MM.1S (cell line): ENCODE results near the gene CTNNBIP1.

Source experiments
- DNase-seq: peaks from one replicate; pipeline ENCODE4 v3.0.0-alpha.2; 2015
- H2AFZ ChIP-seq: fragments of 300-600 bp; sonication (generic); 2 replicates; pipeline ENCODE4 v1.6.0; 2016; ENCODE audit warnings: antibody characterized with exemption, low read length
- H3F3A ChIP-seq: fragments of 300-600 bp; sonication (generic); 2 replicates; pipeline ENCODE4 v1.6.1; 2016; ENCODE audit warnings: mild to moderate bottlenecking, antibody characterized with exemption, low read length, moderate library complexity, mixed read lengths; ENCODE audit not compliant: insufficient read depth
- H3K27ac ChIP-seq: fragments of 300-600 bp; sonication (generic); 2 replicates; pipeline ENCODE4 v1.5.1; 2016; ENCODE audit warnings: mild to moderate bottlenecking, low read length
- H3K27me3 ChIP-seq: fragments of 300-600 bp; sonication (generic); replicated peaks from 2 replicates; pipeline ENCODE4 v1.6.0; 2016; ENCODE audit warnings: low read length; ENCODE audit not compliant: insufficient read depth
- H3K36me3 ChIP-seq: fragments of 300-600 bp; sonication (generic); replicated peaks from 2 replicates; pipeline ENCODE4 v1.6.1; 2016; ENCODE audit warnings: mild to moderate bottlenecking, low read length, mixed read lengths; ENCODE audit not compliant: insufficient read depth
- H3K4me1 ChIP-seq: fragments of 300-600 bp; sonication (generic); 2 replicates; pipeline ENCODE4 v1.6.1; 2016; ENCODE audit warnings: low read length, mixed read lengths
- H3K4me2 ChIP-seq: fragments of 300-600 bp; sonication (generic); 2 replicates; pipeline ENCODE4 v1.6.0; 2016; ENCODE audit warnings: low read depth, low read length
- H3K4me3 ChIP-seq: fragments of 300-600 bp; sonication (generic); 2 replicates; pipeline ENCODE4 v1.5.1; 2016; ENCODE audit warnings: low read length, mixed read lengths
- H3K79me2 ChIP-seq: fragments of 300-600 bp; sonication (generic); 2 replicates; pipeline ENCODE4 v1.6.1; 2016; ENCODE audit warnings: mixed run types, low read length, mixed read lengths
- H3K9ac ChIP-seq: fragments of 300-600 bp; sonication (generic); 2 replicates; pipeline ENCODE4 v1.6.1; 2016; ENCODE audit warnings: low read length, mixed read lengths
- H3K9me2 ChIP-seq: fragments of 300-600 bp; sonication (generic); replicated peaks from 2 replicates; pipeline ENCODE4 v1.6.1; 2016; ENCODE audit warnings: mild to moderate bottlenecking, low read length, mixed read lengths; ENCODE audit not compliant: insufficient read depth
- H3K9me3 ChIP-seq: fragments of 300-600 bp; sonication (generic); replicated peaks from 2 replicates; pipeline ENCODE4 v1.6.1; 2016; ENCODE audit warnings: mild to moderate bottlenecking, low read length, mixed read lengths; ENCODE audit not compliant: insufficient read depth
- H4K20me1 ChIP-seq: fragments of 300-600 bp; sonication (generic); 2 replicates; pipeline ENCODE4 v1.6.1; 2016; ENCODE audit warnings: mild to moderate bottlenecking, low read length, moderate library complexity, mixed read lengths; ENCODE audit not compliant: insufficient read depth
- CTCF ChIP-seq: fragments of 300-600 bp; sonication (generic); IDR thresholded peaks from 2 replicates; pipeline ENCODE4 v1.5.1; 2016; ENCODE audit warnings: antibody characterized with exemption, low read length, mixed read lengths
- EZH2 ChIP-seq: fragments of 300-600 bp; sonication (generic); optimal IDR thresholded peaks from 2 replicates; pipeline ENCODE3; 2017; ENCODE audit warnings: low read depth, mild to moderate bottlenecking, antibody characterized with exemption, low read length, mixed read lengths
- EZH2phosphoT487 ChIP-seq: fragments of 300-600 bp; sonication (generic); IDR thresholded peaks from 2 replicates; pipeline ENCODE4 v1.6.1; 2018; ENCODE audit warnings: antibody characterized with exemption, low read length

The CTNNBIP1 gene

DNA sequence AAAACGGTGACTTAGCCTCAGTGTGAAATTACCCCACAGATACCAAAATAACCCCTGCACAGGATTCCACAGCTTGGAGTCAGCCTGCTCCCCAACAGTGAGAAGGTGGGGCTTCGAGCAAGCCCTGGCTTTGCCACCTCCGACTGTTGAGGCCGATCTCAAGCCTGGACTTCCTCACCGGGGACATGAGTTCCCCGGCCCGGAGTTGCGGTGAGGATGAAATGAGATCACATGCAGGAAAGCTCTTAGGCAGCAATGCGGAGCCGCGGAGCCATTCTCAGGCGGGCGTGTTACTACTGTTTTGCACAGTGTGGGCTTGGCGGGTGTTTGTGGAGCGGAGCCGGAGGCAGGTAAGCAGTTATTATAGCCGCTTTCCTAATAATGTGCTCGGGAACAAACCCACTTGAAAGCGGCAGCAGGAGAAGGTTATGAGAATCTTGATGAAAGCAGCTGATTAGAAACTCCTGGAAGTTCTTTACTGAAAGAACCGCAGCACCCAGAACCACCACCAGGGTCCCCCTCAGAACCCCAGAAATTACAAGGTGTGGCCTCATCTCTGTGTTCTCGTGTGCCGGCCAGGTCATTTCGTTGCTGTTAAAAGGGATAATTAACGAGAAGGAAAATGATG, 82.4 kb downstream of the CTNNBIP1 start:
- DNase-seq, result no peak
- Histone ChIP-seq H3K9me3 (no peaks in the 10 kb centered on the region), H3K9ac (no peak overlapping the region), H3K27ac (no peak overlapping the region), H3K4me1 (peaks cover 19% of the 10 kb centered on the region), H3K79me2 (peaks cover 6% of the 10 kb centered on the region), H3K9me2 (no peaks in the 10 kb centered on the region), H2AFZ (no peak overlapping the region), H3K36me3 (no peaks in the 10 kb centered on the region), H3F3A (peaks cover 24% of the 10 kb centered on the region), H3K27me3 (no peaks in the 10 kb centered on the region), H4K20me1 (no peaks in the 10 kb centered on the region), H3K4me2 (no peak overlapping the region), H3K4me3 (no peak overlapping the region)
- TF ChIP-seq EZH2phosphoT487, result no peak
- 0 out of 2 replicates have a peak, but pooled peaks have one; percentile 14 for TF ChIP-seq CTCF
- TF ChIP-seq EZH2, result no peak

DNA sequence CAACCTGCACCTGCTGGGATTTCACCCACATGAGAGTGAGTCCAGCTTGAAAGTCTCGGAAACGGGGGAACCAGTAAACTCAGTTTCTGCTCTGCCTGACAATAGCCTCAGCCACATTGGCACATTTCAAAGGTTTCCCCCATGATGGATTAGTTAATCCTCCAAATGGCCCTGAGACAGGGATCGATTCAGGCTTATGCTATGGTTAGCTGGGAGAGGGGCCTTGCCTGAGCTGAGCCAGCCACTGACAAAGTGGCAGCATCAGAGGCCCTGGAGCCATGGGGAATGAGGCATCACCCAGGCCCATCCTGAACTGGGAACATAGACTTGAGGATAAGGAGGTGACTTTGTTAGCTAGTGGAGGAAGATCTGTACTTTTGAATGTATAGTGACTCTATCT, 83.5 kb downstream of the CTNNBIP1 start:
- H3K4me3 ChIP-seq, result no peak overlapping the region
- H3K9ac ChIP-seq, result no peak overlapping the region
- H3K27ac ChIP-seq, result no peak overlapping the region
- peaks cover 24% of the 10 kb centered on the region for H3F3A ChIP-seq
- H3K9me2 ChIP-seq, result no peaks in the 10 kb centered on the region
- no peaks in the 10 kb centered on the region for H3K27me3 ChIP-seq
- H2AFZ ChIP-seq, result no peak overlapping the region
- H3K79me2 ChIP-seq, result peaks cover 16% of the 10 kb centered on the region
- H3K4me1 ChIP-seq, result peaks cover 28% of the 10 kb centered on the region
- H3K4me2 ChIP-seq, result no peak overlapping the region
- H3K36me3 ChIP-seq, result no peaks in the 10 kb centered on the region
- no peak for DNase-seq
- H4K20me1 ChIP-seq, result no peaks in the 10 kb centered on the region
- no peak for TF ChIP-seq EZH2phosphoT487
- TF ChIP-seq EZH2, result no peak
- no peak for TF ChIP-seq CTCF
- no peaks in the 10 kb centered on the region for H3K9me3 ChIP-seq

DNA sequence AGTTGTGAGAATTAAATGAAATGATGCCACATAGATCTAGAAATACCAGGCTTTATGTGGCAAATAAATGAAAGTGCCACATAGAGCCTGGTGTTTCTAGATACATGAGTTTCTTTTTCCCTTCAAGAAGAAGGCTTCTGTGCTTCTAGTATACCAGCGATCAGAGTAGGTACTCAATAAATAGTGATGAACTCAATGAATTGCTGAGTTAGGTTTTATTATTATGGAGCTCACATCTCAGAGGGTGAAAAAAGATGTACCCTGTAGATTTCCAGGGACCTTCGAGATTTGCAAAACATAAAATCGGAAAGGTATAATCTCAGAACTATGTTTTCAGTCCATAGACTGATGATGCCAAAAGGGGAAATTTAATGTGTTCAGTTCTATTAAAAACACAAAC, 84.0 kb downstream of the CTNNBIP1 start:
- Histone ChIP-seq H3K9me2 (no peaks in the 10 kb centered on the region), H3K9me3 (no peaks in the 10 kb centered on the region), H3K4me3 (no peak overlapping the region), H4K20me1 (no peaks in the 10 kb centered on the region), H3K27ac (0 out of 2 replicates have a peak overlapping the region, but pooled peaks have one; percentile 7), H3K4me2 (peak overlapping the region; percentile 68), H3K27me3 (no peaks in the 10 kb centered on the region), H2AFZ (peak overlapping the region; percentile 92), H3F3A (peaks cover 24% of the 10 kb centered on the region), H3K79me2 (peaks cover 21% of the 10 kb centered on the region), H3K4me1 (peaks cover 30% of the 10 kb centered on the region), H3K9ac (no peak overlapping the region), H3K36me3 (no peaks in the 10 kb centered on the region)
- no peak for TF ChIP-seq CTCF
- no peak for TF ChIP-seq EZH2
- no peak for TF ChIP-seq EZH2phosphoT487
- DNase-seq, result no peak
